Measurements from ENCODE around the gene ATG14.

ATG14 gene

GRCh38 chr14:55399183-55399582 lies 12.4 kb downstream of the ATG14 start:
- Histone ChIP-seq H3K27me3 (ENCODE audit: insufficient read depth, poor library complexity, severe bottlenecking) (no peaks in the 10 kb centered on the region), H3K4me3 (ENCODE audit: severe bottlenecking) (no peak overlapping the region), H3K36me3 (ENCODE audit: low read depth) (no peaks in the 10 kb centered on the region; the same call in 1 of the 2 replicates), H3K9me3 (ENCODE audit: severe bottlenecking) (no peaks in the 10 kb centered on the region), H3K4me1 (ENCODE audit: insufficient read depth, poor library complexity, severe bottlenecking) (peaks cover 23% of the 10 kb centered on the region), H3K27ac (ENCODE audit: poor library complexity, severe bottlenecking) (peak overlapping the region; percentile 28)
- DNase-seq (ENCODE audit: low spot score) (no peak), ATAC-seq (ENCODE audit: low read depth) (peak; percentile 17; the same call in 2 of the 3 replicates)
- TF ChIP-seq, protein P1, sequence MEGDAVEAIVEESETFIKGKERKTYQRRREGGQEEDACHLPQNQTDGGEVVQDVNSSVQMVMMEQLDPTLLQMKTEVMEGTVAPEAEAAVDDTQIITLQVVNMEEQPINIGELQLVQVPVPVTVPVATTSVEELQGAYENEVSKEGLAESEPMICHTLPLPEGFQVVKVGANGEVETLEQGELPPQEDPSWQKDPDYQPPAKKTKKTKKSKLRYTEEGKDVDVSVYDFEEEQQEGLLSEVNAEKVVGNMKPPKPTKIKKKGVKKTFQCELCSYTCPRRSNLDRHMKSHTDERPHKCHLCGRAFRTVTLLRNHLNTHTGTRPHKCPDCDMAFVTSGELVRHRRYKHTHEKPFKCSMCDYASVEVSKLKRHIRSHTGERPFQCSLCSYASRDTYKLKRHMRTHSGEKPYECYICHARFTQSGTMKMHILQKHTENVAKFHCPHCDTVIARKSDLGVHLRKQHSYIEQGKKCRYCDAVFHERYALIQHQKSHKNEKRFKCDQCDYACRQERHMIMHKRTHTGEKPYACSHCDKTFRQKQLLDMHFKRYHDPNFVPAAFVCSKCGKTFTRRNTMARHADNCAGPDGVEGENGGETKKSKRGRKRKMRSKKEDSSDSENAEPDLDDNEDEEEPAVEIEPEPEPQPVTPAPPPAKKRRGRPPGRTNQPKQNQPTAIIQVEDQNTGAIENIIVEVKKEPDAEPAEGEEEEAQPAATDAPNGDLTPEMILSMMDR (IDR thresholded peaks at IDR 0.05; ENCODE audit: poor library complexity, severe bottlenecking), result no peak

- H3K9me3 ChIP-seq (ENCODE audit: severe bottlenecking), result no peaks in the 10 kb centered on the region
- TF ChIP-seq, protein P1 (IDR thresholded peaks at IDR 0.05; ENCODE audit: poor library complexity, severe bottlenecking), result no peak
- H3K27me3 ChIP-seq (ENCODE audit: insufficient read depth, poor library complexity, severe bottlenecking), result no peaks in the 10 kb centered on the region
- H3K4me1 ChIP-seq (ENCODE audit: insufficient read depth, poor library complexity, severe bottlenecking), result peaks cover 23% of the 10 kb centered on the region
- ATAC-seq (ENCODE audit: low read depth) (peak; percentile 97), DNase-seq (ENCODE audit: low spot score) (peak; percentile 70)
- no peak overlapping the region for H3K4me3 ChIP-seq (ENCODE audit: severe bottlenecking)
- H3K36me3 ChIP-seq (ENCODE audit: low read depth), result no peaks in the 10 kb centered on the region; the same call in 1 of the 2 replicates
- peak overlapping the region; percentile 28 for H3K27ac ChIP-seq (ENCODE audit: poor library complexity, severe bottlenecking)
Observed at GRCh38 chr14:55398679-55399078, 13.0 kb downstream of the ATG14 start.

DNA sequence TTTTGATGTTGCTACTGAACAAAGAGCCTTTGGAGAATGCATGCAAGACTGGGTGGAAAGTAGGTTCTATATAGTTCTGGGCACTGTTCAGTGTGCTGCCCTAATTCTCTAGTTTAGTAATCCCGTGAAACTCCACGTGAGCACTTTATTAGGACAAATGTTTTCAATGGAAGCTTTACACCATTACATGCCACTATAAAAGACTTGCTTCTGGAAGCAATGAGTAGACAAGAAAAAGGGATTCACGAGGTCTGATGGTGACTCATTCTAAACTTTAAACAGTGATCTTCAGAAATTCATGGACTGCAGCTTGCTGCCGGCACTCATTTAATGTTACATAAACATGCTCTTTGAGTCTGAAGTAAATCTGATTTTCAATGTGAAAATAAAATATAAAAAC lies 22.3 kb downstream of the ATG14 start:
- H3K27ac ChIP-seq (ENCODE audit: poor library complexity, severe bottlenecking), result no peak overlapping the region
- TF ChIP-seq, protein P1 (IDR thresholded peaks at IDR 0.05; ENCODE audit: poor library complexity, severe bottlenecking), result no peak
- H3K27me3 ChIP-seq (ENCODE audit: insufficient read depth, poor library complexity, severe bottlenecking), result no peaks in the 10 kb centered on the region
- no peak overlapping the region for H3K4me3 ChIP-seq (ENCODE audit: severe bottlenecking)
- ATAC-seq (ENCODE audit: low read depth) (no peak), DNase-seq (ENCODE audit: low spot score) (no peak)
- H3K36me3 ChIP-seq (ENCODE audit: low read depth), result peaks cover 30% of the 10 kb centered on the region
- H3K4me1 ChIP-seq (ENCODE audit: insufficient read depth, poor library complexity, severe bottlenecking), result peaks cover 9% of the 10 kb centered on the region
- H3K9me3 ChIP-seq (ENCODE audit: severe bottlenecking), result no peaks in the 10 kb centered on the region

DNA sequence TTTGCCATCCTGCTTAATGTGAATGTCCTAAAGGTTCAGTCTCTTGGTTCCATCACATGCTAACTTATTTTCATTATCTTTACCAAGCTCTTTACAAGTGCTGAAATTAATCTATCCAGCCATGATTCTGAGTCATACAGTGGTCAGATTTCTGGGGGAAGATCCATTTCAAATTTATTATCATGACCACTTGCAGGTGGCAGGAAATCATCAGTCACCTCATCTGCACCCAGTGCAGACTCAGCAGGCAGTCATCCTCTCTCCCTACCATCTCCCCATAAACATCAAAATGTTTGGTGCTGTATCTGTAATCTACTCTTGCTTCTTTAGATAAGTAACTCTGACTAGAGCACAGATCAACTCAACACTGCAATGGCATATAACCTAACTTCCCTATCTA lies 23.5 kb downstream of the ATG14 start:
- peak; percentile 83 for ATAC-seq (ENCODE audit: low read depth)
- TF ChIP-seq, protein P1 (IDR thresholded peaks at IDR 0.05; ENCODE audit: poor library complexity, severe bottlenecking), result no peak
- Histone ChIP-seq H3K27ac (ENCODE audit: poor library complexity, severe bottlenecking) (peak overlapping the region; percentile 6), H3K27me3 (ENCODE audit: insufficient read depth, poor library complexity, severe bottlenecking) (no peaks in the 10 kb centered on the region), H3K4me1 (ENCODE audit: insufficient read depth, poor library complexity, severe bottlenecking) (peaks cover 9% of the 10 kb centered on the region), H3K36me3 (ENCODE audit: low read depth) (peaks cover 30% of the 10 kb centered on the region), H3K4me3 (ENCODE audit: severe bottlenecking) (no peak overlapping the region), H3K9me3 (ENCODE audit: severe bottlenecking) (no peaks in the 10 kb centered on the region)
- DNase-seq (ENCODE audit: low spot score), result no peak

- Histone ChIP-seq H3K4me1 (ENCODE audit: insufficient read depth, poor library complexity, severe bottlenecking) (peaks cover 9% of the 10 kb centered on the region), H3K4me3 (ENCODE audit: severe bottlenecking) (no peak overlapping the region), H3K27me3 (ENCODE audit: insufficient read depth, poor library complexity, severe bottlenecking) (no peaks in the 10 kb centered on the region), H3K27ac (ENCODE audit: poor library complexity, severe bottlenecking) (no peak overlapping the region), H3K36me3 (ENCODE audit: low read depth) (peaks cover 34% of the 10 kb centered on the region), H3K9me3 (ENCODE audit: severe bottlenecking) (no peaks in the 10 kb centered on the region)
- TF ChIP-seq, protein P1 (IDR thresholded peaks at IDR 0.05; ENCODE audit: poor library complexity, severe bottlenecking), result no peak
- no peak for ATAC-seq (ENCODE audit: low read depth)
- DNase-seq (ENCODE audit: low spot score), result no peak
Observed at GRCh38 chr14:55387121-55387520, 24.5 kb downstream of the ATG14 start.
